SIG-M5 (cell line): ENCODE measurements around the gene ZNF749.

ENCODE experiments used
- DNase-seq: peaks from one replicate; lab custom pipeline; 2025; lab: John Stamatoyannopoulos, UW

ZNF749 gene

DNA sequence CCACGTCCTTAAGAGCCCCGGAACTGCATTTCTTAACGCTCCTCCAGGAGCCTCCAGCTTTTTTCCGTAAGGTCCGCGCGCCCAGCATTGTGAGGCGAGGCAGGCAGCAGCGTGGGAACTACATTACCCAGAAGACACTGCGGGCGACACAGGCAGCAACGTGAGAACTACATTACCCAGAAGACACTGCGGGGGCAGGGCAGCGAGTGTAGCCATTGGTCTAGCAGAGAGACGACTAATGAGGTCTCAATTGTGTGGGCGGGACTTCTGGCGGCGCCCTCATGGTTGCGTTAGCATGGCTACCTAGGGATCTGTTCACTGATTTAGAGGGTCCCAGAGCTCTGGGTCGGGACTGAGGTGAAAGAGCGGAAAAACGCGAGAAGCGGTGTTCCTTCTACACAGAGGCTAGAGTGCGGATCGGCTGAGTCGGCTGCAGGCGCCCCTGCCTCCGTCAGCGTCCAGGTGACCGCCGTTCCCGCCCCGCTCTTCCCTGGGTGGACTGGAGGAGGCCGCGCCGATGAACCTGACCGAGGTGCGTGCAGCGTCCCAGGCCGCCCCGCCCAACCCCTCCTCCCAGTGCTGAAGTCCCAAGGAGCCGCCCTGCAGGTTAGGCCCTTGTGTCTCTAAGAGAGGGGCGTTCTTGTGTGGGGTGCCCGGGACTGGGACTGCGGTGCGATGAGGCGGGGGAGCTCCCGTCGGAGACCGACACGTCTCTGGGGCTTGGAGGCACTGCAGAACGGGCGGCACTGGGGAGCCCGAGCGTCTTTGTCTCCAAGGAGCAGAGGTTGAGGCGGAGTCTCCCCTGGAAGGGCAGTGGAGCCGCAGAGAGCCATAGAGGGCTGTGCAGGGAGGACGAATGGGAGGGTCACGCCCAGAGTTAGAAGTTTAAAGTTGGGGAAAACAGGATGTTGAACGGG is at the start of gene ZNF749:
TSS of gene ZNF749 (plus strand) at position 264 of the 917 bp plus-strand sequence. CDS start at position 518, 254 bp downstream.
- DNase-seq = peak; percentile 85

DNA sequence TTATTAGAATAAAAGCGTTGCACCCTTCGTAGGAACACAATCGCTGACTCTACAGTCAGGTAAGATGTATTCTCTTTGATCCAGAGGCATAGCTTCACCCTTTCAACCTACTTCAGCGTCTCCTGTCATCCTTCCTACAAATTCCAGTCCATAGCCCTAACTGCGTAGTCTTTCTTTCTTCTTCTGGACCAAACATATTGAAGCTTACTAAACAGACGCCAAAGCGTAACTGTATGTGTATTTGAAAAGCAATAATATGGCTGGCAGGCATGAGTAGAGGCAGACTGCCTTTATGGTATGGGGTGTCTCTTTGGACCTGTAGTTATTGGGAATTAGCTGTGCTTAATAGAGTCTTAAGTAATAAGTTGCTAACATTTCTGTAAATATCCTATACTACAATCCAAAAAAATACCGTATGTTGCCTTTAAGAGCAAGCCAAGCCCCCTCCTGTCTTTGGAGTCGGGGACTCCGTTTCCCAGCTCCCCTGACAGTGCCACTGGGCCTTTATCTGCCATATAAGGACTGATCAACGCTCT is 45.9 kb upstream of the ZNF749 start:
- no peak for DNase-seq

DNA sequence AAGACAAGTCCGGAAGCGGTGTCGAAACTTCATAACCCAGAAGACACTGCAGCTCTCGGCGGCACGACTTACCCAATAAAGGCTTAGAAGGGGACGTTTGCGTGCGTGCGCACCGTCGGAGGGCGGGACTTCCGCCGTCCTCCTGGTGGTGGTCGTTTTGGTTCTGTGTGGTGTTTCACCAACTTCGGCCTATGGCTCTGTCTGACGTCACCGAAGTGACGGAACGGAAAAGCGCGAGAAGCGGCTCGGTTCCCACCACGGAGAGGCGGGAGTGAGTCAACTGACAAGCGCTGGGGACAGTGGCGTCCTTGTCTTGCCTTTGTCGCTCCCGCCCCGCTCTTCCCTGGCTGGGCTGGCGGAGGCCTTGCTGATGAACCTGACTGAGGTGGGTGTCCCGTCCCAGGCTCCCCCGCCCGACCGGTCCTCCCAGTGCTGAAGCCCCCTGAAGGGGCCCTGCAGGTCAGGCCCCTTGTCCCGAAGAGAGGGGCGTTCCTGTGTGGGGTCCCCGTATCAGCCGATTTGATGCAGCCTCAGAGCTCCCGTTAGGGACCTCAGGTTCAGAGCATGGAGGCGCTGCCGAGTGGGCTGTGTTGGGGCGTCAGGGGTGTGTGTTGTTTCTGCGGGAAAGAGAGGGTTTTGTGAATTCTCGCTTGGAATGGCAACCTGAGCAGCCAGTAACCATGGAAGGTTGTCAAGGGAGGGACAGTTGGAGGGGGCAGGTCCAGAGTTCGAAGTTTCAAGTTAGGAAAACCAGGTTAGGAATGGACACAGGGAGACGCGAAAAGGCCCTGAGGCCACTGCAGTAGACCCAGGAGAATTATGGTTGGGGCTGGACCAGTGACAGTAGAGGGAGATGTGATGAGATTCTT is 45.2 kb upstream of the ZNF749 start, which contains the start of gene ZNF548:
TSS of gene ZNF548 (plus strand) at position 125 of the 869 bp plus-strand sequence. CDS start at position 371, 246 bp downstream.
- DNase-seq = peak; percentile 91

DNA sequence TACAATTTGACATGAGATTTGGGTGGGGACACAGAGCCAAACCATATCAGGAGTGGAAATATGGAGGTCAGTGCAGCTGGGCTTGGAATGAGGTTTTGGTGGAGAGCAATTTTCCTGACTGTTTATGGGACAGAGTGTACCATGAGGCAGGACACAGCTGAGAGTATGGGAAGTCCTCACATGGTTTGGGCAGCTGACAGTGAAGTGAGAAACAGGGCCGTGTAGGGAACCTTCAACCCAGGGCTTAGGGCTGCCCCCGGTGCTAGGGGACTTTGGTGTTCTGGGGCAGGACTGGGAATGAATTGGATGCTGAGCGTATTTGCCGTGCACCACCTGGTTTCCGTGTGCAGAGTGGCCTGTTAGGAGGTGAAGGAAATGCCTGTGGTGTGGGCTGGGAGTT is 39.4 kb upstream of the ZNF749 start:
- no peak for DNase-seq

DNA sequence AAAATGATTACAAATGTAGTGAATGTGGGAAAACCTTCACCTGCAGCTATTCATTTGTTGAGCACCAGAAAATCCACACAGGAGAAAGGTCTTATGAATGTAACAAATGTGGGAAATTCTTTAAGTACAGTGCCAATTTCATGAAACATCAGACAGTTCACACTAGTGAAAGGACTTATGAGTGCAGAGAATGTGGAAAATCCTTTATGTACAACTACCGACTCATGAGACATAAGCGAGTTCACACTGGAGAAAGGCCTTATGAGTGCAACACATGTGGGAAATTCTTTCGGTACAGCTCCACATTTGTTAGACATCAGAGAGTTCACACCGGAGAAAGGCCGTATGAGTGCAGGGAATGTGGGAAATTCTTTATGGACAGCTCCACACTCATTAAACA is 36.3 kb upstream of the ZNF749 start:
- DNase-seq = no peak

DNA sequence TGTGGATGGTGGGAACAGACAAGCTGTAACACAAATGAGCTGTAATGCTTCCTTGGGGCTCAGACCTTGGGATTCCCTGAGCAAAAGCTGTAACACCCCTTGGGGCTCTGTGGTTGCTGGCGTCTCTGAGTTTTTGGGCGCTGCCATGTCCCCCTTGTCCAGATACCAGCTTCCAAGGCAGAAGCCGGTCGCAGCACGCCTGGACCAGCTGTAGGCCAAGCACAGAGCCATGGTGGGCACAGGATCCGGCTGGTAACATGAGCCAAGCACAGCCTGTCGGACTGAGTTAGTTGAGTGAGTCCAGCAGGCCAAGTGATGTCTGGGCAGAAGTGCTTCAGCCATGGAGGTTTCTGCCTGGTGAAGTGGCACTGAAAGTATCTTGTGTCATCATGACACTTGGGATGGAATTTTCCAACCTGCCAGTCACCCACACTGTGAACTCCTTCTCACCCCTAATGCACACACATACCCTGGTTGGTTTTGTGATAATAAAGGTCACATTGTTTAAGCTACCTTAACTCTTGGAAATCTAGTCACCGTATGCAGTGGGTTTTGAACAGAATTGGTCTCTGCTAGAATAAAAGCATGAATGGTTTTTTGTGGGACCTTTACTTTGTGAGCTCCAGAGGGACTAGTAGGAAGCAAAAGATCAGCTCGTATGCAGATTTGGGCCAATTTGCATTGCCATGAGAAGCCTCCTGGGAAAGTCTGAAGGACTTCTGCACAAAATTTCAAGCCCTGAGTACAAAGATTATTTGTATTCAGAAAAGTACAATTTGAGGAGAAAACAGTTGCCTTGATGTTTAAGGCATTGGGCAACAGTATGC is 31.2 kb upstream of the ZNF749 start:
- DNase-seq = no peak

DNA sequence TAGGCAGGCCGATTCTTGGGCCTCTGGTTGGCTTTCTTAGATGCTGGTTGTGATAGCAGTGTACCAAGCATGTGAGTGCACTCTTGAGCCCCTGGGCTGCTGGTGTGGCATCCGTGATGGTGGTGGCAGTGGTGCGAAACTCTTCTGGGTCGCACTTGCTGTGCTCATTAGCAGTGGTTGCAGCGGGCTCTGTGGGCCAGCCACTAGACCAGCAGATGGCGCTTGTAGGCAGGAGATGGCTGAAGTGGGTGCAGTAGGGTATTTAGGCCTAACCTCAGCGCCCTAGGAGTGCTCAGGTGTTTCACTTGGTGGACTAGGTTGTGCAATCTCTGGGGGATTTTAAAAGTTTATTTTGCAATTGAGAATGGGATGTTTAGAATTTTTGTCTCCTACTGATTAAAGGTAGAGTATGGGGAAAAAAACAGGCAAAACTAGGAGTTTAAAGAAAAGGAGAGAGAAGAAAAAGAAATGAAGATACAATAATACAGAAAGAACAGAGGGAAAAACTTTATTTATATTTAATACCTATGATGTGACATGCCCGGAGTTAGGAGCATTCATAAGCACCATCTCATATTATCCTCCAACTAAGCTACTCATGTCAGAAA is 28.5 kb upstream of the ZNF749 start:
- no peak for DNase-seq

DNA sequence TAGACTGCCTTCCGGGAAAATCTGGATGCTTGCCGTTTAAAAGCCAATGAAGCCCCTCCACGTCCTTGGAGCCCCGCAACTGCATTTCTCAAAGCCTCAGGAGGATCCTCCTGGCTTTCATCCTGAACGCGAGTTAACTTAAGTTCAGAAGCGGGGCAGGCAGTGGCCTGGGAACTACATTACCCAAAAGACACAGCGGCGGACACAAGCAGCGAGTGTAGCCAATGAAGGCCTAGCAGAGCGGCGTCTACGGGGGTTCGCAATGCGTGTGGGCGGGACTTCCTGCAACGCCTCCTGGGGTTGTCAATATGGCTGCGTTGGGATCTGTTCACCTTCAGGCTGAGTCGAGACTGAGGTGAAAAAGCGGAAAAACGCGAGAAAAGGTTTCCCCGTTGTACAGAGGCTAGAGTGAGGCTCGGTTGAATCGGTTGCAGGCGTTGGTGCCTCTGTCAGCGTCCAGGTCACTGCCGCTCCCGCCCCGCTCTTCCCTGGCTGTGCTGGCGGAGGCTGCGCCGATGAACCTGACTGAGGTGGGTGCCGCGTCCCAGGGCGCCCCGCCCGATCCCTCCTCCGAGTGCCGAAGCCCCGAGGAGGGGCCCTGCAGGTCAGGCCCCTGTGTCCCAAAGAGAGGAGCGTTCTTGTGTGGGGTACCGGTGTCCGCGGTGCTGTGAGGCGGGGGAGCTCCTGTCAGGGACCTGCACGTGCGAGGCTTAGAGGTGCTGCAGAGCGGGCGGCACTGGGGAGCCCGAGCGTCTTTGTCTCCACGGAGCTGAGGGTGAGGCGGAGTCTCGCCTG is 24.1 kb upstream of the ZNF749 start, which contains the start of gene ZNF17:
TSS of gene ZNF17 (plus strand) at position 285 of the 795 bp plus-strand sequence. CDS start 2,455 bp downstream, outside the sequence.
- peak; percentile 63 for DNase-seq

DNA sequence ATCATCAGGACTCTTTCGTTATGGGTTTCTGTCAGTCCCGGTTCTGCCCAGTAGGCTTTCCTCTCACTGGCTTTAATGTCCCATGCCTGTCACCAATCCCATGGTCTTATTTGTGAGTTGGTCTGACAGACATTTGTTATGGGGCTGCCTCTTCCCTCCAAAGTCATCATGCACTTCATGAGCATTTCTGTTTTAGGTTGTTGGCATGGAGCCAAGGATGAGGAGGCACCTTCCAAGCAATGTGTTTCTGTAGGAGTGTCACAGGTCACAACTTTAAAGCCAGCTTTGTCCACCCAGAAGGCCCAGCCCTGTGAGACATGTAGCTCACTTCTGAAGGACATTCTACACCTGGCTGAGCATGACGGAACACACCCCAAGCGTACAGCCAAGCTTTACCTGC is 15.7 kb upstream of the ZNF749 start:
- no peak for DNase-seq

DNA sequence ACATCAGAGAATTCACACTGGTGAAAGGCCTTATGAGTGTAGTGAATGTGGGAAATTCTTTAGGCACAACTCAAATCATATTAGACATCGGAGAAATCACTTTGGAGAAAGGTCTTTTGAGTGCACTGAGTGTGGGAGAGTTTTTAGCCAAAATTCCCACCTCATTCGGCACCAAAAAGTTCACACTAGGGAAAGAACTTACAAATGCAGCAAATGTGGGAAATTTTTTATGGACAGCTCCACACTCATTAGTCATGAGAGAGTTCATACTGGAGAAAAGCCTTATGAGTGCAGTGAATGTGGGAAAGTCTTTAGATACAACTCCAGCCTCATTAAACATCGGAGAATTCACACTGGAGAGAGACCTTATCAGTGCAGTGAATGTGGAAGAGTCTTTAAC is 14.1 kb upstream of the ZNF749 start:
- DNase-seq = no peak

DNA sequence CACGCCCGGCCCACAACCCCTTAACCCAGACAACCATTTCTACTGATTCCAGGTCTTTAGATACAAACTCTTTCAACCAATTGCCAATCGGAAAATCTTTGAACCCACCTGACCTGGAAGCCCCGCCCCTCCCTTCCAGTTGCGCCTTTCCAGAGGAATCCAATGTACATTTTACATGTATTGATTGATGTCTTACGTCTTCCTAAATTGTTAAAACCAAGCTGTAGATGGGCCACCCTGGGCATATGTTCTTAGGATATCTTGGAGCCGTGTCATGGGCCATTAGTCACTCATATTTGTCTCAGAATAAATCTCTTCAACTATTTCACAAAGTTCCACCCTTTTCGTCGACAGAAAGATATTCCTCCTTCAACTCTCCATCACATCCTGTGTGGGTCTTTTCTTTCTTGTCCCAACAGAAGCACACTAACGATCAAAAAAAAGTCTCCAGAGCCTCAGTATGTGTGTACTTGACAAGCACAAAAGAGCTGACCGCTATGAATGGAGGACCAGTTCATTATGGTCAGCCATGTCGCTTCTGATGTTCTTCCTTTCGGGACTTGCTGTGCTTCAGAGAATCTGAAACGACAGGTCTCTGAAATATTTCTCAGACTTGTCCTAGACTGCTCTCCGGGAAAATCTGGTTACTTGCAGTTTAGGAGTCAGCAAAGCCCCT is 601 bp upstream of the ZNF749 start:
- no peak for DNase-seq

DNA sequence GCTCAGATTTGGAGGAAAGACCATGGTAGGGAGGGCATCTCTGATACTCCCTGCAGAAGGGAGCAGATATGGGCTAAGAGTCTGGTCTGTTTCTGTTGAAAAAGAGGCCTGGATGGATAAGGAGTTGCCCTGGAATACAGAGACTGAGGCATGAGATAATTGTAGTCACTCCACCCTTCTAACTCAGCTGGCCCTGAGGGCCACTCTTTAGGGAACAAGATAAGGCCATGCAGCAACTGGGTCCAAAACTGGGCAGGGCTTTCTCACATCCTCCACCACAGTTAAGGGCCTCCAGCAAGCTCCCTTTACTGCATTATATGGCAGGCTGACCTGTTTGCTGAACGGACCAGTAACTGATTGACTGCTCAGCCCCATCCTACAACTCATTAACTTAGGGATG is 1.3 kb downstream of the ZNF749 start:
- no peak for DNase-seq

DNA sequence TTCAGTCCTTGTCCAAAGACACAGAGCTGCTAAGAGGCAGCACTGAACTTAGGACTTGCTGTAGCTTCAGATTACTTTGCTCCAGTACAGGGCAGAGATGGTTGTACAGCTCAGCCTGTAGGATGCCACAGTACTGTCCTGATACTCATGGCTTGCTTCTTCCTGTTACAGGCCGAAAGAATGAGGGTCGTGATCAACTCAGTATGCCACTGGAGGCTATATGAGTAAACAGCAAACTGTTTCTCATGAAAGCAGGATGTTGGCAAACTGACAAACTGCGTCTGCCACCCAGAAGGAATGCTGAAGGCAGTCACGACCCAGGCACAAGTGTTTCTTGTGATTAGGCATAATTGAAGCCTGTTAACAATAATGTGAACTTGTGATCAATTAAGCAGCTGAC is 2.8 kb downstream of the ZNF749 start:
- DNase-seq = no peak

DNA sequence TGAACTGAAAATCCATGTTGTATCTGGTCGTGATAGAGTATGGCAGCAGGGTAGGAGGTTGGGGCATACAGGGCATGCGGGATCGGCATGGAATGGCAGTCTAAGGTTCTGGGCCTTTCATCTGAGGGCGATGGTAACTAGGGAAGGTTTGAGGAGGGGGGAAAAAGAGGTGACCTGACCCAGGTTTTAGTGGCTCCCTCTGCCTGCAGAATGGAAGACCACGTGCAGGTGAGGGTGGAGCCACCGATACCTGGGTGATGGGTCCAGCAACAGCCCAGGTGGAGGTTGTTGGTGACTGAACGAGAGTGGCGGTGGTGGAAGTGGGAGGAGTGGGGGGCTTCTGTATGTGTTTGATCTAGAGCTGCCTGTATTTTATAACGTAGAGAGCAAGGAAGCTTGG is 3.8 kb downstream of the ZNF749 start:
- DNase-seq = no peak

DNA sequence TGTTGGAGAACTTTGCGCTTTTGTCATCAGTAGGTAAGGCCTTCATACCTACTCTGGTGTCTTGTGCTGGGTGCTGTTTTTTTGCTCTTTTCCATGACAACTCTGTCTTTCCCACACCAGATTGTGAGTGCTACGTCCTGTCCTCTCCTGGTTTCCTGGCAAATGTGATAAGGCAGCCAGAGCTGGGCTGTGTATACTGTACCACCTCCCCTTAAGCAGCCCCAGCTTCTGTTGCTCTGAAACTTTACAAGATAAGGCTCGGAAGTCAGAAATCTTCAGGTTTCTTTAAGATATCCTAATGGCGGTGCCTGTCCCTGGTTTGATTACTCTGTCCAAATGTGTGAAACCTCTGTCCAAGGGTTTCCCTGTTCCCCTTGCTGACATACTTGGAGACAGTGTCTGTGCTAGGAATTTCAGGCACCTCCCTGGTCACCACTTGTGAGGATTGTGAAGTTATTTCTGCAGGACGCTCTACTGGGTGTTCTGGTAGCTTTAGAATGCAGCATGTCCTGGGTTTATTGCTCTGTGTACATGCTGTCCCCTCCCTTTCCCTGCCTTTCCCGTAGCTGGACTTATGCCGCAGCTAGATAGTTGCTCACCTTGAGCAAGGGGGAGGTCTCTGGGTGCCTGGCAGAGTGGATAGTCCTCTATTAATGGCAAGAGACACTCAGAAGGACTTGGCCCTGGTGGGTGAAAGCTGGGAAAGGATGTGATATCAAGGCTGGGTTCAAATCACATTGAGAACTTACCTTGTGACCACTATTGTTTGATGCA is 7.0 kb downstream of the ZNF749 start:
- DNase-seq = no peak

DNA sequence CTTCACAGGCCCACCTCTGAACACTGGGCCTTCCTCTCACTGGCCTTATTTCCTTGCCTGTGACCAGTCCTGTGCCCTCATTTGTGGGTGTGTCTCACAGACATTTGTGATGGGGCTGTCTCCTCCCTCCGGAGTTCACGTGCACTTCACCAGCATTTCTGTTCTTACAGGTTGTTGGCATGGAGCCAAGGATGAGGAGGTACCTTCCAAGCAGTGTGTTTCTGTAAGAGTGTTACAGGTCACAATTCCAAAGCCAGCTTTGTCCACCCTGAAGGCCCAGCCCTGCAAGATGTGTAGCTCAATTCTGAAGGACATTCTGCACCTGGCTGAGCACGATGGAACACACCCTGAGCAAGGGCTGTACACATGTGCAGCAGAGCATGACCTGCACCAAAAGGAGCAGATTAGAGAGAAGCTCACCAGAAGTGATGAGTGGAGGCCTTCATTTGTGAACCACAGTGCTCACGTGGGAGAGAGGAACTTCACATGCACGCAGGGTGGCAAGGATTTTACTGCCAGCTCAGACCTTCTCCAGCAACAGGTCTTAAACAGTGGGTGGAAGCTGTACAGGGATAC is 8.1 kb downstream of the ZNF749 start:
- no peak for DNase-seq

DNA sequence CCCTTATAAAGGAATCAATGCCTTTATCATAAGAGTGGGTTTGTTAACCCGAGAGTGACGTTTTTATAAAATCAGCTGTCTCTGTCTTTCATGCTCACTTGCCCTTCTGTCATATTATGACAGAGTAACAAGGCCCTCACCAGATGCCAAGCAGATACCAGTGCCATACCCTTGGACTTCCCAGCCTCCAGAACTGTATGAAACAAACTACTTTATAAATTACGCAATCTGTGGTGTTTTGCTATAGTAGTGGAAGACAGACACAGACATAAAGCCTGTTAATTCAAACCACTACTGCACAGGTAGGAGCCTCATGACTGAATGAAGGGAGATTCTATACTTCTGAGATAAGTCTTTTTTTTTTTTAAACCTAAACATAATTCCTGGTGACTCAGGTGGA is 17.2 kb downstream of the ZNF749 start:
- DNase-seq = no peak

DNA sequence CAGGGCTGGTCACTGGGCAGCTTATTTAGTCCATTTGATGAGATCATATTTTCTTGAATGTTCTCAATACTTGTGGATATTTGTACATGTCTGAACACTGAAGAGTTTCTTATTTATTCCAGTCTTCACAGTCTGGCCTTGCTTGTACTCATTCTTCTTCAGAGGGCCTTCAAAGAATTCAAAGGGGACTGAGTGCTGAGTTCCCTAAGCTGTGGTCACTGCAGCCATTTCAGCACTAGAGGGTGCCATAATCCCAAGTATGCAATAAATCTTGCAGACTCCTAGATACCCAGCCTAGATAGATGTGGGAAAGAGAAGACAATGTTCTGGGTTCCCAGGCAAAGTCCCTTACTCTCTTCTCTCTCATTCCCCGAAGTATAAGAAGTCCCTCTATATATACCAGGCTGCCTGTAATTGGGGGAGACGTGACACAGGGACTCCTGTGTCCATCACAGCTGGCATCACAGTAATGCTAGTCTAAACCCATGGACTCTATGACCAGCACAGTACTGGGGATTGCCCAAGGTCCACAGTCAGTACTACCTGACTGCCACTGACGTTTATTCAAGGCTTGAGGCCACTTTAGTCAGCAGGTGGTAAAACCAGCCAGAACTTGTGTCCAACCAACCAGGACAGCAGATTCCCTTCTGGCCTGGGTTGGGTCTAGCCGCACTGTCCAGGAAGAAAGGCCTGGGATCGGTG is 30.7 kb downstream of the ZNF749 start:
- no peak for DNase-seq
